T-cell (primary cell): ENCODE data around the gene CCDC190. TPM values are rescaled to one million over a fixed set of nuclear protein-coding genes. Genes with fewer than 3 reads are reported as not detected.
"Not testable (repeated sequence)": the region's sequence is repeated elsewhere in the genome, so short reads cannot be mapped to it uniquely, and the experiment has no call there.

Experiments
- ATAC-seq, 4 experiments: fragments of 200-7000 bp in 3 of 4; fragments of 150-1000 bp in 1 of 4; cut with Tn5 transposase; replicated peaks in 1 of 4; 1 replicate in 3 of 4; 2 replicates in 1 of 4; pipeline ENCODE4 v1.10.0; 2021; ENCODE audit warnings: moderate library complexity in 3 of 4, mild to moderate bottlenecking in 2 of 4, moderate number of reproducible peaks in 1 of 4
- CTCF ChIA-PET, 2 donors: fragments of 300-600 bp; sonication (Branson Sonifier 250); formaldehyde crosslinking; loops; one replicate each; lab custom pipeline; 2022; ENCODE audit warnings: antibody characterized with exemption in 2 of 2; lab: Charles Lee
- POLR2A ChIA-PET, 2 donors: fragments of 300-600 bp; sonication (Branson Sonifier 250); formaldehyde crosslinking; loops; one replicate each; lab custom pipeline; 2022; ENCODE audit warnings: antibody characterized with exemption in 2 of 2; lab: Charles Lee
- DNase-seq, 35 experiments: peaks; one replicate each; pipeline versions ENCODE4 v3.0.0 to v3.0.0-alpha.2; 2013 to 2023
- H3K27ac ChIP-seq: one replicate; pipeline ENCODE4 v1.5.1; 2013; ENCODE audit warnings: low read length
- H3K27me3 ChIP-seq, 2 experiments: replicated peaks in 1 of 2; 1 replicate in 1 of 2; 2 replicates in 1 of 2; pipeline versions ENCODE4 v1.6.1 to v1.7.0; 2013; ENCODE audit warnings: low read length in 1 of 2, mixed read lengths in 1 of 2; ENCODE audit not compliant: control insufficient read depth in 2 of 2, insufficient read depth in 2 of 2; ENCODE audit errors: extremely low read depth in 1 of 2
- H3K36me3 ChIP-seq, 2 donors: 1 replicate in 1 of 2; 2 replicates in 1 of 2; pipeline versions ENCODE4 v1.6.1 to v1.7.0; 2013; ENCODE audit warnings: low read length in 1 of 2; ENCODE audit not compliant: control insufficient read depth in 2 of 2, insufficient read depth in 1 of 2; ENCODE audit errors: extremely low read depth in 1 of 2
- H3K4me1 ChIP-seq, 2 experiments: 1 replicate in 1 of 2; 2 replicates in 1 of 2; pipeline versions ENCODE4 v1.6.1 to v1.7.0; 2013; ENCODE audit warnings: low read length in 2 of 2, mixed read lengths in 1 of 2; ENCODE audit not compliant: insufficient read depth in 2 of 2, control insufficient read depth in 1 of 2; ENCODE audit errors: extremely low read depth in 1 of 2
- H3K4me3 ChIP-seq, 2 donors: 1 replicate in 1 of 2; 2 replicates in 1 of 2; pipeline versions ENCODE4 v1.5.1 to v1.7.0; 2013; ENCODE audit warnings: mild to moderate bottlenecking in 2 of 2, low read length in 1 of 2, moderate library complexity in 1 of 2; ENCODE audit not compliant: control insufficient read depth in 1 of 2; ENCODE audit errors: extremely low read depth in 1 of 2
- H3K9me3 ChIP-seq: 2 replicates; pipeline ENCODE4 v1.7.0; 2013
- H3K27ac Mint-ChIP-seq, 2 donors: one replicate each; pipeline ENCODE4 v1.8.0; 2020 to 2021; ENCODE audit warnings: mild to moderate bottlenecking in 2 of 2, mixed read lengths in 2 of 2
- H3K27me3 Mint-ChIP-seq, 2 donors: one replicate each; pipeline ENCODE4 v1.8.0; 2021 to 2022; ENCODE audit warnings: mixed read lengths in 2 of 2
- H3K36me3 Mint-ChIP-seq: one replicate; pipeline ENCODE4 v1.8.0; 2021; ENCODE audit warnings: mixed read lengths
- H3K4me1 Mint-ChIP-seq, 3 donors: one replicate each; pipeline ENCODE4 v1.8.0; 2020 to 2022; ENCODE audit warnings: mixed read lengths in 3 of 3, mild to moderate bottlenecking in 1 of 3
- H3K4me3 Mint-ChIP-seq, 3 donors: one replicate each; pipeline ENCODE4 v1.8.0; 2020 to 2022; ENCODE audit warnings: mild to moderate bottlenecking in 3 of 3, mixed read lengths in 3 of 3, moderate library complexity in 3 of 3
- H3K9me3 Mint-ChIP-seq, 3 donors: one replicate each; pipeline ENCODE4 v1.8.0; 2020 to 2022; ENCODE audit warnings: mixed read lengths in 3 of 3
- WGBS: methylation state at CpG from one replicate; pipeline ENCODE4 v1.1.5; 2013; ENCODE audit warnings: missing lambda C conversion rate; ENCODE audit not compliant: insufficient coverage; 5-methylcytosine and 5-hydroxymethylcytosine counted together
- total RNA-seq, 35 experiments: library from RNA in 6 of 35; stranded (reverse) in 6 of 35; fragments of 120-200 nt in 1 of 35; gene quantifications; one replicate each; pipeline versions ENCODE4 v1.2.1 to v1.2.4 and lab custom pipeline; 2013 to 2026

Gene CCDC190
- total RNA-seq, 5 donors from 2014 or later (not counting 1 experiment from before 2014, with no cell fraction given) = not detected

- no peak for DNase-seq
- H3K4me1 ChIP-seq = no peaks in the 10 kb centered on the region
- H3K9me3 ChIP-seq = no peaks in the 10 kb centered on the region
- H3K27me3 ChIP-seq = peaks cover 4 to 9% of the 10 kb centered on the region in 2 experiments
- H3K36me3 Mint-ChIP-seq = no peaks in the 10 kb centered on the region
- no peaks in the 10 kb centered on the region for H3K36me3 ChIP-seq
- H3K4me3 Mint-ChIP-seq = no peak overlapping the region
- no peak overlapping the region for H3K4me3 ChIP-seq
- no peak overlapping the region for H3K27ac ChIP-seq
- CTCF ChIA-PET = no interaction called here
- no peak for ATAC-seq
- POLR2A ChIA-PET = no interaction called here
- WGBS = 57% methylated on average over 1 of the region's 3 CpGs
- no peak overlapping the region for H3K27ac Mint-ChIP-seq
- no peaks in the 10 kb centered on the region for H3K4me1 Mint-ChIP-seq
- H3K9me3 Mint-ChIP-seq = peaks cover 11 to 25% (median 19%) of the 10 kb centered on the region in 3 donors
- peaks cover 35 to 39% of the 10 kb centered on the region in 2 donors for H3K27me3 Mint-ChIP-seq
These were observed 12.0 kb upstream of the CCDC190 start for GRCh38 chr1:162872981-162873380.

DNA sequence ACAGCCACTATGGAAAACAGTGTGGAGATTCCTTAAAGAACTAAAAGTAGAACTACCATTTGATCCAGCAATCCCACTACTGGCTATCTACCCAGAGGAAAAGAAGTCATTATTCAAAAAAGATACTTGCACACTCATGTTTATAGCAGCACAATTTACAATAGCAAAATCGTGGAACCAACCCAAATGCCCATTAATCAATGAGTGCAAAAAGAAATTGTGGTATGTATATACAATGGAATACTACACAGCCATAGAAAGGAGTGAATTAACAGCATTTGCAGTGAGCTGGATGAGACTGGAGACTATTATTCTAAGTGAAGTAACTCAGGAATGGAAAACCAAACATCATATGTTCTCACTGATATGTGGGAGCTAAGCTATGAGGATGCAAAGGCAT, 10.4 kb upstream of the CCDC190 start:
- H3K4me3 ChIP-seq, H3K4me1 Mint-ChIP-seq, CTCF ChIA-PET, H3K36me3 ChIP-seq, H3K4me3 Mint-ChIP-seq, ATAC-seq, H3K27ac Mint-ChIP-seq, DNase-seq, H3K4me1 ChIP-seq, H3K27ac ChIP-seq, H3K36me3 Mint-ChIP-seq, H3K9me3 ChIP-seq, H3K27me3 ChIP-seq, POLR2A ChIA-PET: not testable (repeated sequence)
- Mint-ChIP-seq H3K9me3 (peaks cover 11 to 25% (median 19%) of the 10 kb centered on the region in 3 donors), H3K27me3 (peaks cover 29 to 33% of the 10 kb centered on the region in 2 donors)
- WGBS = no CpG with 5 or more reads among the region's 1 CpG

DNA sequence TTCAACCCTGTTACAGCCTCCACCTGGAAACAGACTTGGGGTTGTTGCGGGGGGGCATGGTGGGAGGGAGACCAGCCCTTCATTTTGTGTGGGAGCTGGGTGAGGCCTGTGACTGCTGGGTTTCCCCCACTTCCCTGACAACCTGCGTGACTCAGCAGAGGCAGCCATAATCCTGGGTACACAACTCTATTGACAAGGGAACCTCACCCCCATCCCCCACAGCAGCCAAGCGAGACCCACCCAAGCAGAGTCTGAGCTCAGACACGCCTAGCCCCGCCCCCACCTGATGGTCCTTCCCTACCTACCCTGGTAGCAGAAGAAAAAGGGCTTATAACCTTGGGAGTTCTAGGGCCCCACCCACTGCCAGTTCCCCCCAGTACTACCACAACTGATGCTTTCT, 8.0 kb upstream of the CCDC190 start:
- 60% methylated on average over 1 of the region's 5 CpGs for WGBS
- H3K27me3 Mint-ChIP-seq = peaks cover 23 to 26% of the 10 kb centered on the region in 2 donors
- ATAC-seq (no peak), DNase-seq (no peak)
- Histone ChIP-seq H3K4me1 (no peaks in the 10 kb centered on the region), H3K27me3 (peaks cover 0 to 9% of the 10 kb centered on the region in 2 experiments), H3K4me3 (no peak overlapping the region), H3K27ac (no peak overlapping the region), H3K36me3 (no peaks in the 10 kb centered on the region), H3K9me3 (no peaks in the 10 kb centered on the region)
- no peak overlapping the region for H3K4me3 Mint-ChIP-seq
- H3K27ac Mint-ChIP-seq = no peak overlapping the region
- no peaks in the 10 kb centered on the region for H3K36me3 Mint-ChIP-seq
- ChIA-PET POLR2A (no interaction called here), CTCF (no interaction called here)
- H3K9me3 Mint-ChIP-seq = peaks cover 11 to 25% (median 19%) of the 10 kb centered on the region in 3 donors
- no peaks in the 10 kb centered on the region for H3K4me1 Mint-ChIP-seq

- peaks cover 0 to 3% of the 10 kb centered on the region in 2 experiments for H3K27me3 ChIP-seq
- no peaks in the 10 kb centered on the region for H3K9me3 ChIP-seq
- H3K4me3 ChIP-seq = no peak overlapping the region
- H3K4me1 ChIP-seq = no peaks in the 10 kb centered on the region
- no peak overlapping the region for H3K27ac ChIP-seq
- Mint-ChIP-seq H3K36me3 (no peaks in the 10 kb centered on the region), H3K9me3 (no peaks in the 10 kb centered on the region), H3K27me3 (peaks cover 20 to 25% of the 10 kb centered on the region in 2 donors), H3K4me1 (no peaks in the 10 kb centered on the region), H3K4me3 (no peak overlapping the region), H3K27ac (no peak overlapping the region)
- no peak for ATAC-seq
- no CpG with 5 or more reads among the region's 5 CpGs for WGBS
- DNase-seq = no peak
- ChIA-PET POLR2A (no interaction called here), CTCF (interaction anchor here in 1 of 2 donors (1.7 kb wide), 1 partner anchor 13 kb away, joined by 6 read pairs; no protein-coding TSS in a partner anchor)
- H3K36me3 ChIP-seq = no peaks in the 10 kb centered on the region
These were observed 650 bp upstream of the CCDC190 start for GRCh38 chr1:162861625-162862024.

DNA sequence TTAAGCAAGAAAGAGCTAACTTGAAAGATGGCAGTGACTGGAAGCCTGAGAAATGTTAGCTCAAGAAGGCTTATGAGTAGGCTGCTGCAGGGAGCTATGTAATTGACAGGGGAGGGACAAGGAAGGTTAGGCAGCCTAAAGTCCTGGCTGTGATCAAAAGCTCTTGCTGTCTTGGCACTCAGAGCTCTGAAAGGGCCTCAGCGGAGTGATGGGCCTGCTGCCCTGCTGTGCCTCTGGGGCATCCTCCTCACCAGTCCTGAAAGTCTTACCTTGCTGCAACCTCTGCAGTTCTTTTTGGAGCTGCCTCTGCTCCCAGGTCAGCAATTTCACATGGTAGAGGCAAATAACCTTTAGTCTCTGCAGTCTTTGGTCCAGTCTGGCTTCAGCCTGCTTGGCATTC, 1.8 kb downstream of the CCDC190 start:
- Mint-ChIP-seq H3K27me3 (peaks cover 13 to 20% of the 10 kb centered on the region in 2 donors), H3K9me3 (no peaks in the 10 kb centered on the region), H3K4me1 (no peaks in the 10 kb centered on the region), H3K27ac (no peak overlapping the region), H3K36me3 (no peaks in the 10 kb centered on the region), H3K4me3 (no peak overlapping the region)
- no peaks in the 10 kb centered on the region for H3K27me3 ChIP-seq
- H3K4me3 ChIP-seq = no peak overlapping the region
- no peaks in the 10 kb centered on the region for H3K36me3 ChIP-seq
- no peaks in the 10 kb centered on the region for H3K9me3 ChIP-seq
- no peak overlapping the region for H3K27ac ChIP-seq
- ATAC-seq = no peak
- CTCF ChIA-PET = interaction anchor here in 1 of 2 donors (0.5 to 3.0 kb wide), 3 partner anchors 8 to 456 kb away, joined by 6 to 12 read pairs (median 10); no protein-coding TSS in a partner anchor
- WGBS = 94% methylated on average over 1 of the region's 1 CpG
- POLR2A ChIA-PET = no interaction called here
- DNase-seq = no peak
- no peaks in the 10 kb centered on the region for H3K4me1 ChIP-seq

GRCh38 chr1:162857850-162858249, 3.1 kb downstream of the CCDC190 start:
- Mint-ChIP-seq H3K4me1 (no peaks in the 10 kb centered on the region), H3K36me3 (no peaks in the 10 kb centered on the region), H3K9me3 (no peaks in the 10 kb centered on the region), H3K4me3 (no peak overlapping the region), H3K27me3 (peaks cover 13 to 14% of the 10 kb centered on the region in 2 donors), H3K27ac (no peak overlapping the region)
- Histone ChIP-seq H3K9me3 (no peaks in the 10 kb centered on the region), H3K4me3 (no peak overlapping the region), H3K36me3 (no peaks in the 10 kb centered on the region), H3K27me3 (no peaks in the 10 kb centered on the region), H3K27ac (no peak overlapping the region), H3K4me1 (no peaks in the 10 kb centered on the region)
- DNase-seq = no peak
- ChIA-PET POLR2A (no interaction called here), CTCF (interaction anchor here in 1 of 2 donors (0.7 to 3.0 kb wide), 2 partner anchors 9 to 457 kb away, joined by 4 to 10 read pairs; no protein-coding TSS in a partner anchor)
- no peak for ATAC-seq
